Measurements from ENCODE around the gene ZNF221. TPM values are rescaled to one million over a fixed set of nuclear protein-coding genes. Genes with fewer than 3 reads are reported as not detected.

Gene ZNF221
- 3.5 TPM for polyA plus RNA-seq
- long read RNA-seq, donor 1, partial matches to known transcripts, result 0 of 1 reads
- long read RNA-seq, donor 1, other reads (novel, unspliced or antisense), result 0 of 1 reads
- long read RNA-seq, donor 2, partial matches to known transcripts, result 0 of 1 reads
- long read RNA-seq, donor 2, other reads (novel, unspliced or antisense), result 0 of 1 reads
- long read RNA-seq, donor 3, result 0 reads
- long read RNA-seq, donor 4, result 0 reads
- long read RNA-seq, donor 5, partial matches to known transcripts, result 5 of 6 reads
- long read RNA-seq, donor 5, other reads (novel, unspliced or antisense), result 0 of 6 reads
- long read RNA-seq, donor 6, partial matches to known transcripts, result 0 of 1 reads
- long read RNA-seq, donor 6, other reads (novel, unspliced or antisense), result 0 of 1 reads
- long read RNA-seq, donor 7, result 0 reads
- long read RNA-seq, donor 8, partial matches to known transcripts, result 0 of 1 reads
- long read RNA-seq, donor 8, other reads (novel, unspliced or antisense), result 0 of 1 reads
- long read RNA-seq, donor 9, result 0 reads
- long read RNA-seq, donor 10, partial matches to known transcripts, result 0 of 1 reads
- long read RNA-seq, donor 10, other reads (novel, unspliced or antisense), result 0 of 1 reads
- long read RNA-seq, donor 11, result 0 reads

DNA sequence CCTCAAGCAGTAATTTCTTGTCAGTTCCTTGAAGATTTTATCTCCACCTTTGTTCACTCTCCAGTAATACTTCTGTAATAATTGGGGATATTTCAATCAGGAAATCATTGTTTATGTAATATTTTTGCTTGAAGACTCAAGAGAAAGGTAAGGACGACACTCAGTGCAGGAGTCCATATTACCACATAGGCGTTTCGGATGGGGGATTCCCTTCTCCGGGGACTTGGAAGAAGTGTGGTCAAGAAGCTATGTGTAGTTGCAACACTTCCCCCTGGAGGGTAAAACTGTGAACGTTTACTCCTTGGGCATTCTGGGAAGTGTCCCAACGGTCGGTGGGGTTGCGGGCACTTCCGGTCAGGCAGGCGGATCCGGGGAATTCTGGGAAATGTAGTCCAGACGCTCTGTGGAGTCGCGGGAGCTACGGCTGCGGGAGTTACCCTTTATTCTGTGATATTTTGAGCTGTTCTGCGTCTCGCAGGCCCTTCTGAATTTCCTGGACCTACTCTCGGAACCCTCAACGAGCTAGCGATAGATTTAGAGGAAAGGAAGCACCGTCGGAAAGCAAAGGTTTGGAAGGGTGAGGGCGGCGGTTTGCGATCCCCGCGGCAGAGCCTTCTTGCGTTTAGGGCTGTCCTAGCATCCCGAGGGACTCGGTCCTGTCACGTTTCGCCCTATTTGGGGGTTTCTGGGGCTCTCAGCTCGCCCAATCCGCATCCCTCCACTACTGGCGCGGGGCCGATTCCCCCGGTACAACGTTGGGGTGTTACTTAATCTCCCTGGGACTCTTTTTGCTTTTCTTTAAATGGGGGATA, at the start of gene ZNF221:
ZNF221 (plus strand) TSS at position 395 of the 812 bp plus-strand sequence. CDS start 11,499 bp downstream, outside the sequence.
- Histone ChIP-seq H3K27ac (ENCODE audit: low read length) (peak within 1 kb of the TSS; percentile 59), H3K4me1 (ENCODE audit: control insufficient read depth, insufficient read depth, low read length) (no peaks in the 10 kb centered on the region), H3K4me3 (ENCODE audit: low read length) (peak within 1 kb of the TSS; percentile 81), H3K9me3 (ENCODE audit: control insufficient read depth, low read depth, low read length) (peaks cover 5% of the 10 kb centered on the region), H3K27me3 (ENCODE audit: control insufficient read depth, insufficient read depth, low read length) (no peaks in the 10 kb centered on the region), H3K36me3 (ENCODE audit: control insufficient read depth, insufficient read depth, low read length) (peaks cover 9% of the 10 kb centered on the region)
- WGBS (ENCODE audit: insufficient coverage, low lambda C conversion rate), result 0% methylated on average over 1 of the region's 40 CpGs
- peak; percentile 95 to 96 for DNase-seq

DNA sequence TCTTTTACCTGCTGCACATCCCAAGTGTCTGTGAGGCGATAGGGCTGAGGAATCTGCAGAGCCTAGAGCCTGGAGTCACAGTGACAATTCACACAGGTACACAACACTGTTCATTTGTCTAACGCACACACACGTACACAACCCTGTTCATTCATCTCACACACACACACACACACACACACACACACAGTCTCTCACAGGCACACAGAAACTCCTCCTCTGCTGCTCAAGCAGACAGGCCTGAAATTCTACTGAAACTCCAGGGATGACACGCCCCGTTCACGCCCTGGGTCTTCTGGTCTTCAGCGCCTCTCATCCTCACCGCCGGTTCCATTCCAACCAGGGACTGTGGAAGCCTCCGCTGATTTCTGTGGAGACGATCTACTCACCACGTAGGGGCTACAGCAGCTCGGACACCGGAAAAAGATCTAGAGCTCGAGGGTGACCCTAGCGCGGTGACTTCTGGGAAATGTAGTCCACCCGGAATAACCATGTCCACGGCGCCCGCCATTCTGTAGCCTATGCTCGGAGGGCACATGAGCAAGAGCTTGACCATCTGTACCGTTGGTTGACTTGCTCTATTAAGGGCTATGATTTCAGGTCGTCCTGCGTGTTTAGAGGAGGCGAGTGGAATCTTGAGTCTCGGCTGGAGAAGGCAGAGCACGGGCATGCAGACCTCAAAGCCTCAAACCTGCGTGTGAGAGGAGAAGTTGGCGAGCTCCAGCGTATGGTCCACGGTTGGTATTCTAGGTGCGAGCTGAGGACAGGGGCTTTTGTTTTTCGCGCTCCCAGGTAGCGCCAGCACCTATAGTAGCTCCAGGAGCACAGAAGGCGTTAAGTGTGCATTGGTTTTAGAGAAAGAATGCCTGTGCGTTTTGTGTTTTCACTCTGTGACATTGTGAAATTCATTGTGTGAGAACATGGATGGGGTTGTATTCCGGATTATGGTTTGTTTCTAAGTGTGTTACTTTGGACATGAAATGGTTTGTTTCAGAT, 49.3 kb upstream of the ZNF221 start:
- Histone ChIP-seq H3K9me3 (ENCODE audit: control insufficient read depth, low read depth, low read length) (peaks cover 20% of the 10 kb centered on the region), H3K4me3 (ENCODE audit: low read length) (peak overlapping the region; percentile 59), H3K27me3 (ENCODE audit: control insufficient read depth, insufficient read depth, low read length) (no peaks in the 10 kb centered on the region), H3K27ac (ENCODE audit: low read length) (peak overlapping the region; percentile 48), H3K36me3 (ENCODE audit: control insufficient read depth, insufficient read depth, low read length) (no peaks in the 10 kb centered on the region), H3K4me1 (ENCODE audit: control insufficient read depth, insufficient read depth, low read length) (no peaks in the 10 kb centered on the region)
- WGBS (ENCODE audit: insufficient coverage, low lambda C conversion rate), result no CpG with 5 or more reads among the region's 39 CpGs
- peak; percentile 64 to 91 for DNase-seq

DNA sequence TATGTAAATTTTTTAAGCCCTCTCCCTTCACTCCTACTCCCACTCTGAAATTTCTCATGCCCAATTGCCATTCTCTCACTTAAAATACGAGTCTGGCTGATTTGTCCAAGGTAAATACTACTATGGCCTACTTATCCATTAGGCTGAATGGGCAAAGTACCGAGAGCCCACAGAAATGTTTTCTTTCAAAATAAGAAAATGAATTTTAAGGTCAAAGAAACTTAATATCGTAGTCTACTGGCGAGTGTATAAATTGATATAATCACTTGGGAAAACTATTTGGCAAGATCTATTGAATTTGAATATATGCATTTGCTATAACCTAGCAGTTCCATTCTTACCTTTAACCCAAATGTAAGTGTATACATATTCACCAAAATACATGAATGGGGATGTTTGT, 48.6 kb upstream of the ZNF221 start:
- Histone ChIP-seq H3K36me3 (ENCODE audit: control insufficient read depth, insufficient read depth, low read length) (no peaks in the 10 kb centered on the region), H3K9me3 (ENCODE audit: control insufficient read depth, low read depth, low read length) (peaks cover 17% of the 10 kb centered on the region), H3K4me1 (ENCODE audit: control insufficient read depth, insufficient read depth, low read length) (no peaks in the 10 kb centered on the region), H3K27ac (ENCODE audit: low read length) (no peak overlapping the region), H3K27me3 (ENCODE audit: control insufficient read depth, insufficient read depth, low read length) (no peaks in the 10 kb centered on the region), H3K4me3 (ENCODE audit: low read length) (no peak overlapping the region)
- DNase-seq, result no peak
- 95% methylated on average over 4 of the region's 4 CpGs for WGBS (ENCODE audit: insufficient coverage, low lambda C conversion rate)

- no peaks in the 10 kb centered on the region for H3K36me3 ChIP-seq (ENCODE audit: control insufficient read depth, insufficient read depth, low read length)
- no peak overlapping the region for H3K4me3 ChIP-seq (ENCODE audit: low read length)
- H3K9me3 ChIP-seq (ENCODE audit: control insufficient read depth, low read depth, low read length), result peaks cover 21% of the 10 kb centered on the region
- no peak for DNase-seq
- WGBS (ENCODE audit: insufficient coverage, low lambda C conversion rate), result no CpG with 5 or more reads among the region's 5 CpGs
- no peaks in the 10 kb centered on the region for H3K27me3 ChIP-seq (ENCODE audit: control insufficient read depth, insufficient read depth, low read length)
- no peaks in the 10 kb centered on the region for H3K4me1 ChIP-seq (ENCODE audit: control insufficient read depth, insufficient read depth, low read length)
- H3K27ac ChIP-seq (ENCODE audit: low read length), result no peak overlapping the region
These were observed 45.1 kb upstream of the ZNF221 start for GRCh38 chr19:43905897-43906296.

- Histone ChIP-seq H3K4me3 (ENCODE audit: low read length) (no peak overlapping the region), H3K4me1 (ENCODE audit: control insufficient read depth, insufficient read depth, low read length) (no peaks in the 10 kb centered on the region), H3K9me3 (ENCODE audit: control insufficient read depth, low read depth, low read length) (peaks cover 22% of the 10 kb centered on the region), H3K27me3 (ENCODE audit: control insufficient read depth, insufficient read depth, low read length) (no peaks in the 10 kb centered on the region), H3K36me3 (ENCODE audit: control insufficient read depth, insufficient read depth, low read length) (no peaks in the 10 kb centered on the region), H3K27ac (ENCODE audit: low read length) (no peak overlapping the region)
- 100% methylated on average over 1 of the region's 2 CpGs for WGBS (ENCODE audit: insufficient coverage, low lambda C conversion rate)
- DNase-seq, result no peak
These were observed 44.3 kb upstream of the ZNF221 start for GRCh38 chr19:43906774-43907173.

GRCh38 chr19:43908659-43909058, 42.4 kb upstream of the ZNF221 start:
- 100% methylated on average over 1 of the region's 1 CpG for WGBS (ENCODE audit: insufficient coverage, low lambda C conversion rate)
- no peak for DNase-seq
- no peak overlapping the region for H3K4me3 ChIP-seq (ENCODE audit: low read length)
- peaks cover 5% of the 10 kb centered on the region for H3K36me3 ChIP-seq (ENCODE audit: control insufficient read depth, insufficient read depth, low read length)
- peaks cover 25% of the 10 kb centered on the region for H3K9me3 ChIP-seq (ENCODE audit: control insufficient read depth, low read depth, low read length)
- no peaks in the 10 kb centered on the region for H3K27me3 ChIP-seq (ENCODE audit: control insufficient read depth, insufficient read depth, low read length)
- H3K4me1 ChIP-seq (ENCODE audit: control insufficient read depth, insufficient read depth, low read length), result no peaks in the 10 kb centered on the region
- no peak overlapping the region for H3K27ac ChIP-seq (ENCODE audit: low read length)

- Histone ChIP-seq H3K9me3 (ENCODE audit: control insufficient read depth, low read depth, low read length) (peaks cover 30% of the 10 kb centered on the region), H3K36me3 (ENCODE audit: control insufficient read depth, insufficient read depth, low read length) (peaks cover 27% of the 10 kb centered on the region), H3K4me3 (ENCODE audit: low read length) (no peak overlapping the region), H3K4me1 (ENCODE audit: control insufficient read depth, insufficient read depth, low read length) (no peaks in the 10 kb centered on the region), H3K27ac (ENCODE audit: low read length) (no peak overlapping the region), H3K27me3 (ENCODE audit: control insufficient read depth, insufficient read depth, low read length) (no peaks in the 10 kb centered on the region)
- no peak for DNase-seq
These were observed 40.1 kb upstream of the ZNF221 start for GRCh38 chr19:43910884-43911283.

DNA sequence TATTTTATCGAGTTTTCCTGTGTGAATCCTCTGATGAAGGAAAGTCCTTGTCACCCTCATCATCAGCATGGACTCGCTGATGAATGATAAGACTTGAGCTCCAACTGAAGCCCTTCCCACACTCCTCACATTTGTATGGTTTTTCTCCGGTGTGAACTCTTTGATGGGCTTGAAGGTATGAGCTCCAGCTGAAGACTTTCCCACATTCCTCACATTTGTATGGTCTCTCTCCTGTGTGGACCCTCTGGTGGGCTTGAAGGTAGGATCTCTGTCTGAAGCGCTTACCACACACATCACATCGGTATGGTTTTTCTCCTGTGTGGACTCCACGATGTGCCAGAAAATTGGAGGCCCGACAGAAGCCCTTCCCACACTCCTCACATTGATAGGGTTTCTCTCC, 37.6 kb upstream of the ZNF221 start:
- no peak for DNase-seq
- Histone ChIP-seq H3K4me3 (ENCODE audit: low read length) (no peak overlapping the region), H3K4me1 (ENCODE audit: control insufficient read depth, insufficient read depth, low read length) (no peaks in the 10 kb centered on the region), H3K27me3 (ENCODE audit: control insufficient read depth, insufficient read depth, low read length) (no peaks in the 10 kb centered on the region), H3K36me3 (ENCODE audit: control insufficient read depth, insufficient read depth, low read length) (peaks cover 49% of the 10 kb centered on the region), H3K9me3 (ENCODE audit: control insufficient read depth, low read depth, low read length) (peaks cover 38% of the 10 kb centered on the region), H3K27ac (ENCODE audit: low read length) (no peak overlapping the region)
- no CpG with 5 or more reads among the region's 7 CpGs for WGBS (ENCODE audit: insufficient coverage, low lambda C conversion rate)

DNA sequence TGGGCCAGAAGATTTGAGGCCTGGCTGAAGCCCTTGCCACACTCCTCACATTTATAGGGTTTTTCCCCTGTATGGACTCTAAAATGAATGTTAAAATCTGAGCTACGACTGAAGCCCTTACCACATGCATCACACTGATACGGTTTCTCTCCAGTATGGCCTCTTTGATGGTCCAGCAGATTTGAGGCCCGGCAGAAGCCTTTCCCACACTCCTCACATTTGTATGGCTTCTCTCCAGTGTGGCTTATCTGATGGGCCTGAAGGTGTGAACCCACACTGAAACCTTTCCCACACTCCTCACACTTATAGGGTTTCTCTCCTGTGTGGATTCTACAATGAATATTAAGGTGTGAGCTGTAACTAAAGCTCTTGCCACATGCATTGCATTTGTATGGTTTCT, 37.0 kb upstream of the ZNF221 start:
- H3K36me3 ChIP-seq (ENCODE audit: control insufficient read depth, insufficient read depth, low read length), result peaks cover 55% of the 10 kb centered on the region

More for the DNA sequence above, 37.0 kb upstream of the ZNF221 start:
- Histone ChIP-seq H3K4me3 (ENCODE audit: low read length) (no peak overlapping the region), H3K4me1 (ENCODE audit: control insufficient read depth, insufficient read depth, low read length) (no peaks in the 10 kb centered on the region), H3K27me3 (ENCODE audit: control insufficient read depth, insufficient read depth, low read length) (no peaks in the 10 kb centered on the region), H3K9me3 (ENCODE audit: control insufficient read depth, low read depth, low read length) (peaks cover 37% of the 10 kb centered on the region), H3K27ac (ENCODE audit: low read length) (no peak overlapping the region)
- DNase-seq, result peak in 1 of 2 donors; percentile 20
- WGBS (ENCODE audit: insufficient coverage, low lambda C conversion rate), result no CpG with 5 or more reads among the region's 3 CpGs

All from large intestine (tissue), 12 donors.